H1 (cell line): Measurements from ENCODE around the gene ZGRF1. TPM values are rescaled to one million over a fixed set of nuclear protein-coding genes. Genes with fewer than 3 reads are reported as not detected.

ENCODE experiments used
- HDAC2 ChIP-seq, 2 experiments: fragments of 300-600 bp in 1 of 2; sonication (generic) in 1 of 2; IDR thresholded peaks; 2 replicates each; pipeline ENCODE4 v1.6.1; 2011 to 2012; ENCODE audit warnings: low read depth in 2 of 2, low read length in 2 of 2, mild to moderate bottlenecking in 2 of 2, moderate library complexity in 2 of 2, borderline replicate concordance in 1 of 2, inconsistent platforms in 1 of 2
- polyA plus RNA-seq, 7 experiments: library from polyadenylated mRNA; depleted of rRNA in 3 of 7; stranded (reverse) in 5 of 7; unstranded in 2 of 7; fragments of >200 nt in 5 of 7; fragments of 200-250 nt in 2 of 7; gene quantifications; 1 replicate in 5 of 7; 2 replicates in 1 of 7; 4 replicates in 1 of 7; pipeline versions ENCODE4 v1.2.1 to v1.2.3, GENCODE V29; 2011 to 2013; ENCODE audit warnings: missing spikeins in 2 of 7, mixed read lengths in 2 of 7
- total RNA-seq: library from RNA; stranded (reverse); fragmentation: NEBNext Ultra II Directional; extraction: Animal tissue kit (Norgen Biotek cat#: 25700); gene quantifications from 2 replicates; pipeline ENCODE4 v1.2.1, GENCODE V29; 2021
- TF ChIP-seq, protein P1 (sequence below), 3 experiments: IDR thresholded peaks; 1 replicate in 2 of 3; 2 replicates in 1 of 3; pipeline versions ENCODE4 v1.5.1 to v1.6.1; 2011; ENCODE audit warnings: low read length in 3 of 3, mild to moderate bottlenecking in 3 of 3, inconsistent platforms in 2 of 3, low read depth in 1 of 3, moderate library complexity in 1 of 3; ENCODE audit not compliant: insufficient read depth in 1 of 3; ENCODE audit errors: control extremely low read depth in 1 of 3
- TF ChIP-seq, protein P2 (sequence below): IDR thresholded peaks from 2 replicates; pipeline ENCODE4 v1.6.1; 2012; ENCODE audit warnings: inconsistent platforms

Gene ZGRF1
- total and polyA plus RNA-seq, 2 of the 8 experiments (the other 6 are each of a cell fraction or from before 2014, with no cell fraction given) = 12.0 to 44.6 TPM

DNA sequence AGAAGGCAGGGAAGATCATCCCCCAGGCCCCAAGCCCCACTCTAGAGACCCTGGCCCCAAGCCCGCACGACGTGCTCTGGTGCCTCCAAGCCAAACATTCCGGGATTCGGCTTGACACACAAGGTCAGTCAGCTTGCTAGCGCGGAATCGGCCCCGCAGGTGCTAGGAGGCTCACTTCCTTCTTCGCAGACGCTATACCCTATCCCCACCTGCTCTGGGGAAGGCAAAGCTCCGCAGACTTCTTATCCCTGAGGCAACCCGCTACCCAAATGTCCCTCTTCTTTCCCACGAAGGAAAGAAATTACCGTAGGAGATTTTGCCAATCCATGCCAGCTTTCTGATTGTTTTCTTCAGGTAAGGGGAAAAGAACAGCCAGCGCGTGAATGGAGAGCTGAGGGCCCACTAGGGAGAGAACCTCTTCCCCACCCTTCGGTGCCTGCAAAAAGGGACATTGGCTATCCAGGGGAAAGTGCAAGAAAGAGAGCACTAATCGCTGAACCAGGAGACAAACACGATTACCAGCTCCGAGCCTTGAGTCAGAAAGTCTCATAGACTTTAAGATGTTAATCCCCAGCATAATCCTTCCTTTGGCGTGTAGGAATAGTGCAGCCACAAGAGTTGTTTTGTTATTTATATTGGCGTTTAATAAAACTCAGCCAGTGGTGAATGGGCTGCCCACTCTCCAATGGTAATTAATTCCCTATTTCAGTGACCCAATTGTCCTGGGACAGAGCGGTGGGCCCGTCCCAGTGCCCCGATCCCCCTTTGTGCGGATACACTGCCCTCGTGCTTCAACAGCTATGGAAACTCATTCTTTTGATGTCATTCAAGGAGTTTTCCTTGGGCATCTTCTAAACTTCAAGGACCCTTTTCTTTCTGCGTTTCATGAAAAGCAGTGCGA lies 115.3 kb downstream of the ZGRF1 start (continued):
- TF ChIP-seq, protein P1, sequence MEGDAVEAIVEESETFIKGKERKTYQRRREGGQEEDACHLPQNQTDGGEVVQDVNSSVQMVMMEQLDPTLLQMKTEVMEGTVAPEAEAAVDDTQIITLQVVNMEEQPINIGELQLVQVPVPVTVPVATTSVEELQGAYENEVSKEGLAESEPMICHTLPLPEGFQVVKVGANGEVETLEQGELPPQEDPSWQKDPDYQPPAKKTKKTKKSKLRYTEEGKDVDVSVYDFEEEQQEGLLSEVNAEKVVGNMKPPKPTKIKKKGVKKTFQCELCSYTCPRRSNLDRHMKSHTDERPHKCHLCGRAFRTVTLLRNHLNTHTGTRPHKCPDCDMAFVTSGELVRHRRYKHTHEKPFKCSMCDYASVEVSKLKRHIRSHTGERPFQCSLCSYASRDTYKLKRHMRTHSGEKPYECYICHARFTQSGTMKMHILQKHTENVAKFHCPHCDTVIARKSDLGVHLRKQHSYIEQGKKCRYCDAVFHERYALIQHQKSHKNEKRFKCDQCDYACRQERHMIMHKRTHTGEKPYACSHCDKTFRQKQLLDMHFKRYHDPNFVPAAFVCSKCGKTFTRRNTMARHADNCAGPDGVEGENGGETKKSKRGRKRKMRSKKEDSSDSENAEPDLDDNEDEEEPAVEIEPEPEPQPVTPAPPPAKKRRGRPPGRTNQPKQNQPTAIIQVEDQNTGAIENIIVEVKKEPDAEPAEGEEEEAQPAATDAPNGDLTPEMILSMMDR (IDR thresholded peaks at IDR 0.05; ENCODE audit: control extremely low read depth in 1 of 3, insufficient read depth in 1 of 3, low read depth in 1 of 3, low read length in 3 of 3) = no peak
- TF ChIP-seq, protein P2, sequence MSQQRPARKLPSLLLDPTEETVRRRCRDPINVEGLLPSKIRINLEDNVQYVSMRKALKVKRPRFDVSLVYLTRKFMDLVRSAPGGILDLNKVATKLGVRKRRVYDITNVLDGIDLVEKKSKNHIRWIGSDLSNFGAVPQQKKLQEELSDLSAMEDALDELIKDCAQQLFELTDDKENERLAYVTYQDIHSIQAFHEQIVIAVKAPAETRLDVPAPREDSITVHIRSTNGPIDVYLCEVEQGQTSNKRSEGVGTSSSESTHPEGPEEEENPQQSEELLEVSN = no peak
- no peak for TF ChIP-seq HDAC2 (IDR thresholded peaks at IDR 0.05; ENCODE audit: borderline replicate concordance in 1 of 2, low read depth in 2 of 2, low read length in 2 of 2)
